Ishikawa (cell line): ENCODE data around the gene GTPBP1.

ENCODE experiments used
- CEBPB ChIP-seq: IDR thresholded peaks from 2 replicates; pipeline ENCODE4 v1.6.1; 2012
- CREB1 ChIP-seq: IDR thresholded peaks from 2 replicates; pipeline ENCODE4 v1.6.1; 2012; ENCODE audit warnings: low read depth
- EGR1 ChIP-seq: IDR thresholded peaks from 2 replicates; pipeline ENCODE4 v1.6.1; 2012
- EP300 ChIP-seq: IDR thresholded peaks from 2 replicates; pipeline ENCODE4 v1.6.1; 2012; ENCODE audit warnings: borderline replicate concordance
- FOXM1 ChIP-seq: IDR thresholded peaks from 2 replicates; pipeline ENCODE4 v1.6.1; 2012; ENCODE audit warnings: low read depth, borderline replicate concordance
- MAX ChIP-seq: IDR thresholded peaks from 2 replicates; pipeline ENCODE4 v1.6.1; 2012
- NFIC ChIP-seq: IDR thresholded peaks from 2 replicates; pipeline ENCODE4 v1.6.1; 2012
- RAD21 ChIP-seq: IDR thresholded peaks from 2 replicates; pipeline ENCODE4 v1.6.1; 2012; ENCODE audit warnings: low read depth
- TAF1 ChIP-seq: IDR thresholded peaks from 2 replicates; pipeline ENCODE4 v1.6.1; 2012; ENCODE audit warnings: low read depth, mild to moderate bottlenecking
- TCF12 ChIP-seq: IDR thresholded peaks from 2 replicates; pipeline ENCODE4 v1.6.1; 2012; ENCODE audit warnings: low read depth
- TEAD4 ChIP-seq: IDR thresholded peaks from 2 replicates; pipeline ENCODE4 v1.6.1; 2012
- USF1 ChIP-seq: IDR thresholded peaks from 2 replicates; pipeline ENCODE4 v1.6.1; 2012
- YY1 ChIP-seq: IDR thresholded peaks from 2 replicates; pipeline ENCODE4 v1.6.1; 2012; ENCODE audit warnings: low read depth
- ZBTB7A ChIP-seq: IDR thresholded peaks from 2 replicates; pipeline ENCODE4 v1.6.1; 2012; ENCODE audit warnings: low read depth
- TF ChIP-seq, protein P1 (sequence below): IDR thresholded peaks from 2 replicates; pipeline ENCODE4 v1.6.1; 2012; ENCODE audit warnings: low read depth, mild to moderate bottlenecking

Gene GTPBP1

DNA sequence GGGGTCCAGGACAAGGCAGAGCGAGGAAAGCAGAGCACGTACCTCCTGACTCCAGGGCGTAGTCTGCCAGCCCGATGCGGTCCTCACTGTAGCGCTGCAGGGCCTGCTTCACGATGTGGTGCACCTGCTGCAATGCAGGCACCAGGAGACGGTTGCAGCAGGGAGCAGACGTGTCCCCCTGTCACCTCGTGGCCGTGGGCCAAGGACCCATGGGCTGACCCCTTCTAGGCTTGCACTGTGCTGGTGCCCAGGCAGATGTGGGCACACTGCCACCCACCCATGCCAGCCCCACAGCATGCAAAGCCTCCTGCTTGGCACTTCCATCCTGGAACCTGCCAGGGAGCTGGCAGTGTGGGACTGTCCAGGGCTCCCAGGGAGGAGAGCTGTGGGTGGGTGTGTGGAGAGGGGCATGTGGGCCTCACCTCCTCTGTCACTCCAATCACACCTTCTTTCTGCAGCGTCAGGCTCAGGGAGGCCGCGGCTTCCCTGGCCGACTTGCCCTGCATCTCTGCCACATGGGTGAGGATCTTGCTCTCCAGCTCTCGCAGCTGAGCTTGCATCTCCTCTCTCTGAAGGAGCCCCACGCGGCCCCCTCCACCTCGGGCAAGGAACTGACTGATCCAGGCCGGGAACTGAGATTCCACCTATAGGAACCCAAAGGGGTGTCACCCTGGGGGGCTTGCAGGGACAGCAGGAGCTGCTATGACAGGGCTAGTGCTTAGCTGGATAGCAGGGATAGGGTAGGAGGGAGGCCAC, 33.7 kb downstream of the GTPBP1 start:
- TF ChIP-seq TAF1 = no peak
- TF ChIP-seq EGR1 = no peak
- no peak for TF ChIP-seq YY1
- TF ChIP-seq, protein P1, sequence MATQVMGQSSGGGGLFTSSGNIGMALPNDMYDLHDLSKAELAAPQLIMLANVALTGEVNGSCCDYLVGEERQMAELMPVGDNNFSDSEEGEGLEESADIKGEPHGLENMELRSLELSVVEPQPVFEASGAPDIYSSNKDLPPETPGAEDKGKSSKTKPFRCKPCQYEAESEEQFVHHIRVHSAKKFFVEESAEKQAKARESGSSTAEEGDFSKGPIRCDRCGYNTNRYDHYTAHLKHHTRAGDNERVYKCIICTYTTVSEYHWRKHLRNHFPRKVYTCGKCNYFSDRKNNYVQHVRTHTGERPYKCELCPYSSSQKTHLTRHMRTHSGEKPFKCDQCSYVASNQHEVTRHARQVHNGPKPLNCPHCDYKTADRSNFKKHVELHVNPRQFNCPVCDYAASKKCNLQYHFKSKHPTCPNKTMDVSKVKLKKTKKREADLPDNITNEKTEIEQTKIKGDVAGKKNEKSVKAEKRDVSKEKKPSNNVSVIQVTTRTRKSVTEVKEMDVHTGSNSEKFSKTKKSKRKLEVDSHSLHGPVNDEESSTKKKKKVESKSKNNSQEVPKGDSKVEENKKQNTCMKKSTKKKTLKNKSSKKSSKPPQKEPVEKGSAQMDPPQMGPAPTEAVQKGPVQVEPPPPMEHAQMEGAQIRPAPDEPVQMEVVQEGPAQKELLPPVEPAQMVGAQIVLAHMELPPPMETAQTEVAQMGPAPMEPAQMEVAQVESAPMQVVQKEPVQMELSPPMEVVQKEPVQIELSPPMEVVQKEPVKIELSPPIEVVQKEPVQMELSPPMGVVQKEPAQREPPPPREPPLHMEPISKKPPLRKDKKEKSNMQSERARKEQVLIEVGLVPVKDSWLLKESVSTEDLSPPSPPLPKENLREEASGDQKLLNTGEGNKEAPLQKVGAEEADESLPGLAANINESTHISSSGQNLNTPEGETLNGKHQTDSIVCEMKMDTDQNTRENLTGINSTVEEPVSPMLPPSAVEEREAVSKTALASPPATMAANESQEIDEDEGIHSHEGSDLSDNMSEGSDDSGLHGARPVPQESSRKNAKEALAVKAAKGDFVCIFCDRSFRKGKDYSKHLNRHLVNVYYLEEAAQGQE = no peak
- no peak for TF ChIP-seq NFIC
- TF ChIP-seq RAD21 = no peak
- TF ChIP-seq CEBPB = no peak
- no peak for TF ChIP-seq ZBTB7A
- no peak for TF ChIP-seq CREB1
- TF ChIP-seq TEAD4 = no peak
- no peak for TF ChIP-seq EP300

- TF ChIP-seq ZBTB7A (no peak), TEAD4 (no peak)
- TF ChIP-seq, protein P1 = no peak
Measured at GRCh38 chr22:38740116-38740723, 34.5 kb downstream of the GTPBP1 start.

GRCh38 chr22:38740754-38741153, 35.0 kb downstream of the GTPBP1 start:
- TF ChIP-seq YY1 = no peak
- TF ChIP-seq USF1 = no peak
- no peak for TF ChIP-seq CREB1
- no peak for TF ChIP-seq TAF1
- no peak for TF ChIP-seq FOXM1
- TF ChIP-seq EP300 = no peak
- no peak for TF ChIP-seq NFIC
- TF ChIP-seq, protein P1 = no peak
- TF ChIP-seq TEAD4 = no peak
- no peak for TF ChIP-seq EGR1
- TF ChIP-seq ZBTB7A = no peak
- TF ChIP-seq CEBPB = no peak
- no peak for TF ChIP-seq MAX
- no peak for TF ChIP-seq RAD21
- TF ChIP-seq TCF12 = no peak

DNA sequence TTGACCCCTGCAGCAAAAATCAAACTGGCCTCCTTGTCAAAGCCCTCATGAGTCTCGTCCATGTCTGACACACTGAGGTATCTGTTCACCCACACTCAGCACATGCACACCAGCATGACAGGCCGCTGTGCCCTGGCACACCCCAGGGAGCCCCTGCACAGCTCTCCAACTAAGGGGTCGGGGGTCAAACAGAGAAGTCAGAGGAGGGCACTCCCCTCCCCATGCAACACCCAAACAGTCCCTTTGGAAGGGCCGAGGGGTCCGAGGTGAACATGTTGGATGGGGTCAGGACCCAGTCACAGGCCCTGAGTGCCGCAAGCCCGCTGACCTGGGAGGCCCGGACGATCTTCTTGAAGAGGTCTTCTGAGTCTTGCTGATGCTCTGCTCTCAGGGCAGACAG, 35.4 kb downstream of the GTPBP1 start:
- TF ChIP-seq TEAD4 = no peak
- TF ChIP-seq EP300 = no peak
- no peak for TF ChIP-seq FOXM1
- TF ChIP-seq, protein P1 = no peak
- no peak for TF ChIP-seq TCF12
- TF ChIP-seq EGR1 = no peak
- no peak for TF ChIP-seq MAX
- no peak for TF ChIP-seq TAF1
- TF ChIP-seq USF1 = no peak
- TF ChIP-seq ZBTB7A = no peak
- TF ChIP-seq CREB1 = no peak
